ENCODE results near the gene DNHD1.

Gene DNHD1

DNA sequence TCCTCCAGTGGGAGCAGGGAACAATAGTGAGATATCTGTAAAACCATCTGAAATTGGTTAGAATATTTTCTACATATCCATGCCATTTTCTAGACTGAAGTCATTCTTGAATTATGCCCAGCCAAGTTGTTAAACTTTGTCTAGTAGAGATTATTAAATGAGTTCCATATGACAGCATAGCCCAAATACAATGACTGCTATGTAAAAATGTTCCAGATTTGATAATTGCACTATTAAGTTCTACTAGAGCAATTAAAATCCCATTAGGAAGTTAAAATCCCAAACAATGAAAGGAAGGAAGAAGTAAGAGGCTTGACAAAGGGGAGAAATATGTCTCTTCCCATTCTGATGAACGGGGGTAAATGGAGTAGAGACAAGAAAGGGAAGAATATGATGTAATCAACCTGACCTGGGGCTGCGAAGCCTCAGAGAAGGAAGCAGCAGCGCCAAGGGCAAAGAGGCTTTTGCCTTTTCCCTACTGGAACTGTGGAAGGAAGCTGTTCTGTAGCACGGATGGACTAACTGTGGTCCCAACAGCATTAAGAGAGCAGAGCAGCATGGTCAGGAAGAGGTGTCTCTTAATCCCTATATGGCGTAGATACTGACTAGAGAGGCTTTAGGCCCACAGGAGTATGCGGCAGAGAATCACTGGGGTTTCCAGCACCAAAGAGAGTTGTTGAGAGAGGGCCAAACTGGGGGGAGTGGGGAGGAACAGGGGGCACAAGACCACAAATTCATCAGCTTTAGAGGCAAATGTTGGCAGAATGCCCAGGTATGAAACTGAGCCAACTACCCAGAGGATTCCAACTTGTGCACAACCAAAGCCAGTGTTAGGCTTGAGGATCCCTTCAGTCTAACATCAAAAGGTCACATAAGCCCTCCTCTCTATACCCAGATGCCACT, 79.6 kb downstream of the DNHD1 start:
- H3K4me2 ChIP-seq (ENCODE audit: low read depth, low read length, poor library complexity, severe bottlenecking) = no peak overlapping the region
- TF ChIP-seq EZH2phosphoT487 (conservative IDR thresholded peaks at IDR 0.05; ENCODE audit: low read length) = no peak
- TF ChIP-seq, protein P1, sequence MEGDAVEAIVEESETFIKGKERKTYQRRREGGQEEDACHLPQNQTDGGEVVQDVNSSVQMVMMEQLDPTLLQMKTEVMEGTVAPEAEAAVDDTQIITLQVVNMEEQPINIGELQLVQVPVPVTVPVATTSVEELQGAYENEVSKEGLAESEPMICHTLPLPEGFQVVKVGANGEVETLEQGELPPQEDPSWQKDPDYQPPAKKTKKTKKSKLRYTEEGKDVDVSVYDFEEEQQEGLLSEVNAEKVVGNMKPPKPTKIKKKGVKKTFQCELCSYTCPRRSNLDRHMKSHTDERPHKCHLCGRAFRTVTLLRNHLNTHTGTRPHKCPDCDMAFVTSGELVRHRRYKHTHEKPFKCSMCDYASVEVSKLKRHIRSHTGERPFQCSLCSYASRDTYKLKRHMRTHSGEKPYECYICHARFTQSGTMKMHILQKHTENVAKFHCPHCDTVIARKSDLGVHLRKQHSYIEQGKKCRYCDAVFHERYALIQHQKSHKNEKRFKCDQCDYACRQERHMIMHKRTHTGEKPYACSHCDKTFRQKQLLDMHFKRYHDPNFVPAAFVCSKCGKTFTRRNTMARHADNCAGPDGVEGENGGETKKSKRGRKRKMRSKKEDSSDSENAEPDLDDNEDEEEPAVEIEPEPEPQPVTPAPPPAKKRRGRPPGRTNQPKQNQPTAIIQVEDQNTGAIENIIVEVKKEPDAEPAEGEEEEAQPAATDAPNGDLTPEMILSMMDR (IDR thresholded peaks at IDR 0.05; ENCODE audit: insufficient read depth, low read length, poor library complexity, severe bottlenecking) = no peak
- H3F3A ChIP-seq (ENCODE audit: insufficient read depth) = no peaks in the 10 kb centered on the region
- H3K9ac ChIP-seq (ENCODE audit: low read length) = no peak overlapping the region
- no peaks in the 10 kb centered on the region for H3K9me2 ChIP-seq (replicated peaks; ENCODE audit: insufficient read depth, low read length)
- H3K27ac ChIP-seq (ENCODE audit: low read depth, low read length) = no peak overlapping the region
- H4K20me1 ChIP-seq (ENCODE audit: low read depth, low read length) = no peaks in the 10 kb centered on the region
- no peaks in the 10 kb centered on the region for H3K9me3 ChIP-seq (ENCODE audit: insufficient read depth, low read length)
- no peaks in the 10 kb centered on the region for H3K27me3 ChIP-seq (ENCODE audit: low read length)
- no peak overlapping the region for H3K4me3 ChIP-seq (ENCODE audit: insufficient read depth, low read length, poor library complexity, severe bottlenecking)
- no peaks in the 10 kb centered on the region for H3K79me2 ChIP-seq (ENCODE audit: insufficient read depth, low read length)
- no peaks in the 10 kb centered on the region for H3K36me3 ChIP-seq (ENCODE audit: low read length)
- H2AFZ ChIP-seq (ENCODE audit: low read depth, low read length, severe bottlenecking) = no peak overlapping the region

DNA sequence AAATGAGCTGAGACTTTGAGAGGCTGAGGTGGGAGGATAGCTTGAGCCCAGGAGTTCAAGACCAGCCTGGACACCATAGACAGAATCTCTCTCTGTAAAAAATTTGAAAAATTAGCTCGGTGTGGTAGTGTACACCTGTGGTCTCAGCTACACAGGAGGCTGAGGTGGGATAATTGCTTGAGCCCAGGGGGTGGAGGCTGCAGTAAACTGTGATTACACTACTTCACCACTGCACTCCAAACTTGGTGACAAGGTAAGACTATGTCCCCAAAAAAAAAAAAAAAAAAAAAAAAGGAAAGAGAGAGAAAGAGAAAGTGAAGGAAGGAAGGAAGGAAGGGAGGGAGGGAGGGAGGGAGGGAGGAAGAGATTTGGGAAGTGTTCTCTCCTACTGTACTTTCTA, 81.1 kb downstream of the DNHD1 start:
- Histone ChIP-seq H3K27me3 (ENCODE audit: low read length) (no peaks in the 10 kb centered on the region), H3K9me3 (ENCODE audit: insufficient read depth, low read length) (no peaks in the 10 kb centered on the region), H3K4me3 (ENCODE audit: insufficient read depth, low read length, poor library complexity, severe bottlenecking) (no peak overlapping the region), H4K20me1 (ENCODE audit: low read depth, low read length) (no peaks in the 10 kb centered on the region), H3K9me2 (replicated peaks; ENCODE audit: insufficient read depth, low read length) (no peaks in the 10 kb centered on the region), H3K36me3 (ENCODE audit: low read length) (0 out of 2 replicates have a peak, but pooled peaks cover 5% of the 10 kb centered on the region), H3K4me2 (ENCODE audit: low read depth, low read length, poor library complexity, severe bottlenecking) (no peak overlapping the region), H3F3A (ENCODE audit: insufficient read depth) (no peaks in the 10 kb centered on the region), H3K27ac (ENCODE audit: low read depth, low read length) (no peak overlapping the region), H3K9ac (ENCODE audit: low read length) (no peak overlapping the region), H3K79me2 (ENCODE audit: insufficient read depth, low read length) (no peaks in the 10 kb centered on the region), H2AFZ (ENCODE audit: low read depth, low read length, severe bottlenecking) (no peak overlapping the region)
- TF ChIP-seq EZH2phosphoT487 (conservative IDR thresholded peaks at IDR 0.05; ENCODE audit: low read length) = no peak
- TF ChIP-seq, protein P1 (IDR thresholded peaks at IDR 0.05; ENCODE audit: insufficient read depth, low read length, poor library complexity, severe bottlenecking) = no peak

DNA sequence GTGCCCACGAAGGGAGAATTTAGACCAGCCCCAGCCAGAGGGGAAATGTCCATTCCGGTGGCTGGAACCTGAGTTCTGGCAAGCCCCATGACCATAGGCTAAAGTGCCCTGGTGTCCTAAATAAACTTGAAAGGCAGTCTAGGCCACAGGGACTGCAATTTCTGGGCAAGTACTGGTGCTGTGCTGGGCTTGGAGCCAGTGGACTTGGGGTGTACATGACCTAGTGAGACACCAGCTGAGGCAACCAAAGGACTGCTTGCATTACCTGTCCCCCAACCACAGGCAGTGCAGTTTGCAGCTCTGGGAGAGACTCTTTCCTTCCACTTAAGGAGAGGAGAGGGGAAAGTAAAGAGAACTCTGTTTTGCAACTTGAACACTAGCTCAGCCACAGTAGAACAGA, 82.6 kb downstream of the DNHD1 start:
- H3K4me2 ChIP-seq (ENCODE audit: low read depth, low read length, poor library complexity, severe bottlenecking) = no peak overlapping the region
- H3K36me3 ChIP-seq (ENCODE audit: low read length) = 0 out of 2 replicates have a peak, but pooled peaks cover 13% of the 10 kb centered on the region
- no peak overlapping the region for H3K9ac ChIP-seq (ENCODE audit: low read length)
- H3K79me2 ChIP-seq (ENCODE audit: insufficient read depth, low read length) = no peaks in the 10 kb centered on the region
- no peak overlapping the region for H2AFZ ChIP-seq (ENCODE audit: low read depth, low read length, severe bottlenecking)
- no peaks in the 10 kb centered on the region for H3F3A ChIP-seq (ENCODE audit: insufficient read depth)
- H3K27ac ChIP-seq (ENCODE audit: low read depth, low read length) = no peak overlapping the region
- H4K20me1 ChIP-seq (ENCODE audit: low read depth, low read length) = no peaks in the 10 kb centered on the region
- H3K27me3 ChIP-seq (ENCODE audit: low read length) = no peaks in the 10 kb centered on the region
- TF ChIP-seq, protein P1 (IDR thresholded peaks at IDR 0.05; ENCODE audit: insufficient read depth, low read length, poor library complexity, severe bottlenecking) = no peak
- TF ChIP-seq EZH2phosphoT487 (conservative IDR thresholded peaks at IDR 0.05; ENCODE audit: low read length) = no peak
- H3K9me2 ChIP-seq (replicated peaks; ENCODE audit: insufficient read depth, low read length) = no peaks in the 10 kb centered on the region
- no peak overlapping the region for H3K4me3 ChIP-seq (ENCODE audit: insufficient read depth, low read length, poor library complexity, severe bottlenecking)
- peaks cover 7% of the 10 kb centered on the region; the same call in 1 of the 2 replicates for H3K9me3 ChIP-seq (ENCODE audit: insufficient read depth, low read length)

Data from SU-DHL-6 (cell line).